HG02852 (cell line): ENCODE results near the gene ZNF576.
A peak's percentile ranks its signal among the peaks of the same experiment; 100 is the strongest.
"Not testable (repeated sequence)": the region's sequence is repeated elsewhere in the genome, so short reads cannot be mapped to it uniquely, and the experiment has no call there.

Experiments used
- ATAC-seq: cut with Tn5 transposase; IDR thresholded peaks from one replicate; pipeline ENCODE4 v1.9.1; 2021; ENCODE audit warnings: mild to moderate bottlenecking, moderate library complexity; ENCODE audit not compliant: unreplicated experiment

The ZNF576 gene

GRCh38 chr19:43598445-43599240 lies 2.2 kb downstream of the ZNF576 start:
- ATAC-seq, result no peak

- ATAC-seq, result no peak
Measured at GRCh38 chr19:43599635-43600295, 3.4 kb downstream of the ZNF576 start.

GRCh38 chr19:43600326-43600725 lies 3.9 kb downstream of the ZNF576 start:
- not testable (repeated sequence) for ATAC-seq

- ATAC-seq, result no peak
Measured at GRCh38 chr19:43605875-43606568, 9.6 kb downstream of the ZNF576 start.

- ATAC-seq, result no peak
Measured at GRCh38 chr19:43606569-43607229, 10.3 kb downstream of the ZNF576 start.

- no peak for ATAC-seq
Measured at GRCh38 chr19:43607238-43608205, 11.1 kb downstream of the ZNF576 start.

- no peak for ATAC-seq
Measured at GRCh38 chr19:43609872-43610271, 13.5 kb downstream of the ZNF576 start.

- ATAC-seq, result no peak
Measured at GRCh38 chr19:43610493-43610892, 14.1 kb downstream of the ZNF576 start.

GRCh38 chr19:43611788-43612187 lies 15.4 kb downstream of the ZNF576 start, which contains the start of gene SRRM5:
Gene SRRM5, plus strand, starts transcription at chr19:43612088. Its CDS starts 34 bp downstream, at chr19:43612122.
- ATAC-seq, result no peak

- no peak for ATAC-seq
Measured at GRCh38 chr19:43612374-43612773, 16.0 kb downstream of the ZNF576 start.

GRCh38 chr19:43616306-43616705 lies 19.9 kb downstream of the ZNF576 start:
- no peak for ATAC-seq

- no peak for ATAC-seq
Measured at GRCh38 chr19:43616954-43617353, 20.6 kb downstream of the ZNF576 start.

GRCh38 chr19:43618921-43619261 lies 22.5 kb downstream of the ZNF576 start:
- ATAC-seq, result peak; percentile 32

GRCh38 chr19:43619262-43620060 lies 23.1 kb downstream of the ZNF576 start, which contains the start of gene ZNF428:
Gene ZNF428, minus strand, starts transcription at chr19:43619629. Its CDS starts 5,325 bp downstream, at chr19:43614304.
- peak; percentile 75 for ATAC-seq

- no peak for ATAC-seq
Measured at GRCh38 chr19:43620061-43621001, 23.9 kb downstream of the ZNF576 start.

GRCh38 chr19:43622070-43622469 lies 25.7 kb downstream of the ZNF576 start:
- no peak for ATAC-seq

- ATAC-seq, result no peak
Measured at GRCh38 chr19:43622956-43623355, 26.6 kb downstream of the ZNF576 start.
